ENCODE data around the gene TMEM151B.

Gene TMEM151B

GRCh38 chr6:44298864-44299263 lies 28.6 kb downstream of the TMEM151B start:
- TF ChIP-seq CTCF (IDR thresholded peaks at IDR 0.05; ENCODE audit: low read depth, low read length) = no peak
- DNase-seq (ENCODE audit: extremely low read depth, low read depth) = no peak

- no peak for DNase-seq (ENCODE audit: extremely low read depth, low read depth)
- TF ChIP-seq CTCF (IDR thresholded peaks at IDR 0.05; ENCODE audit: low read depth, low read length) = no peak
Measured at GRCh38 chr6:44300292-44300823, 30.1 kb downstream of the TMEM151B start.

- DNase-seq (ENCODE audit: extremely low read depth, low read depth) = no peak
- no peak for TF ChIP-seq CTCF (IDR thresholded peaks at IDR 0.05; ENCODE audit: low read depth, low read length)
Measured at GRCh38 chr6:44301106-44301505, 30.9 kb downstream of the TMEM151B start.

GRCh38 chr6:44301782-44302564 lies 31.7 kb downstream of the TMEM151B start:
- DNase-seq (ENCODE audit: extremely low read depth, low read depth) = no peak
- no peak for TF ChIP-seq CTCF (IDR thresholded peaks at IDR 0.05; ENCODE audit: low read depth, low read length)

GRCh38 chr6:44302856-44303255 lies 32.6 kb downstream of the TMEM151B start:
- TF ChIP-seq CTCF (IDR thresholded peaks at IDR 0.05; ENCODE audit: low read depth, low read length) = no peak
- no peak for DNase-seq (ENCODE audit: extremely low read depth, low read depth)

GRCh38 chr6:44303842-44304241 lies 33.6 kb downstream of the TMEM151B start:
- DNase-seq (ENCODE audit: extremely low read depth, low read depth) = no peak
- TF ChIP-seq CTCF (IDR thresholded peaks at IDR 0.05; ENCODE audit: low read depth, low read length) = no peak
